Memory B cell (primary cell): ENCODE data around the gene CCDC86.

Experiments used
- ATAC-seq: fragments of 150-1000 bp; cut with Tn5 transposase; 2 replicates; pipeline ENCODE4 v1.10.0; 2021; ENCODE audit warnings: low read depth, mild to moderate bottlenecking, moderate library complexity
- DNase-seq, 2 donors: peaks; one replicate each; pipeline ENCODE4 v3.0.0; 2022; ENCODE audit warnings: low spot score in 2 of 2
- H3K27ac Mint-ChIP-seq: one replicate; pipeline ENCODE4 v1.8.0; 2022; ENCODE audit warnings: mild to moderate bottlenecking, moderate library complexity, mixed read lengths
- H3K27me3 Mint-ChIP-seq: one replicate; pipeline ENCODE4 v1.8.0; 2022; ENCODE audit warnings: mixed read lengths
- H3K36me3 Mint-ChIP-seq: one replicate; pipeline ENCODE4 v1.8.0; 2022; ENCODE audit warnings: mild to moderate bottlenecking, mixed read lengths
- H3K4me1 Mint-ChIP-seq: one replicate; pipeline ENCODE4 v1.8.0; 2022; ENCODE audit warnings: mixed read lengths
- H3K4me3 Mint-ChIP-seq: one replicate; pipeline ENCODE4 v1.8.0; 2022; ENCODE audit warnings: mild to moderate bottlenecking, moderate library complexity, mixed read lengths
- H3K9me3 Mint-ChIP-seq: one replicate; pipeline ENCODE4 v1.8.0; 2022; ENCODE audit warnings: mixed read lengths

The CCDC86 gene

GRCh38 chr11:60875366-60876167 lies 33.7 kb downstream of the CCDC86 start:
- Mint-ChIP-seq H3K9me3 (no peaks in the 10 kb centered on the region), H3K4me1 (peaks cover 2% of the 10 kb centered on the region), H3K4me3 (no peak overlapping the region), H3K27ac (no peak overlapping the region), H3K27me3 (no peaks in the 10 kb centered on the region), H3K36me3 (peaks cover 6% of the 10 kb centered on the region)
- DNase-seq, result no peak
- no peak for ATAC-seq

- Mint-ChIP-seq H3K36me3 (peaks cover 8% of the 10 kb centered on the region), H3K4me3 (no peak overlapping the region), H3K4me1 (peaks cover 2% of the 10 kb centered on the region), H3K9me3 (no peaks in the 10 kb centered on the region), H3K27me3 (no peaks in the 10 kb centered on the region), H3K27ac (no peak overlapping the region)
- DNase-seq, result no peak
- no peak for ATAC-seq
Observed at GRCh38 chr11:60876168-60876485, 34.2 kb downstream of the CCDC86 start.

- Mint-ChIP-seq H3K27ac (no peak overlapping the region), H3K27me3 (no peaks in the 10 kb centered on the region), H3K4me1 (peaks cover 2% of the 10 kb centered on the region), H3K36me3 (peaks cover 21% of the 10 kb centered on the region), H3K4me3 (no peak overlapping the region), H3K9me3 (no peaks in the 10 kb centered on the region)
- ATAC-seq (no peak), DNase-seq (no peak)
Observed at GRCh38 chr11:60878245-60879101, 36.6 kb downstream of the CCDC86 start.

GRCh38 chr11:60879104-60879503 lies 37.2 kb downstream of the CCDC86 start:
- H3K27me3 Mint-ChIP-seq, result no peaks in the 10 kb centered on the region
- no peak for ATAC-seq
- H3K36me3 Mint-ChIP-seq, result peaks cover 25% of the 10 kb centered on the region

GRCh38 chr11:60879971-60880588 lies 38.2 kb downstream of the CCDC86 start:
- Mint-ChIP-seq H3K27ac (no peak overlapping the region), H3K4me1 (peaks cover 5% of the 10 kb centered on the region), H3K27me3 (no peaks in the 10 kb centered on the region), H3K4me3 (no peak overlapping the region), H3K36me3 (peaks cover 26% of the 10 kb centered on the region), H3K9me3 (no peaks in the 10 kb centered on the region)
- ATAC-seq (no peak), DNase-seq (no peak)

More at GRCh38 chr11:60879104-60879503, 37.2 kb downstream of the CCDC86 start:
- Mint-ChIP-seq H3K4me3 (no peak overlapping the region), H3K27ac (no peak overlapping the region), H3K9me3 (no peaks in the 10 kb centered on the region), H3K4me1 (peaks cover 4% of the 10 kb centered on the region)
- DNase-seq, result no peak

- DNase-seq (no peak), ATAC-seq (no peak)
- H3K4me3 Mint-ChIP-seq, result no peak overlapping the region
- H3K36me3 Mint-ChIP-seq, result peaks cover 26% of the 10 kb centered on the region
- no peaks in the 10 kb centered on the region for H3K27me3 Mint-ChIP-seq
- H3K4me1 Mint-ChIP-seq, result peaks cover 7% of the 10 kb centered on the region
- no peaks in the 10 kb centered on the region for H3K9me3 Mint-ChIP-seq
- no peak overlapping the region for H3K27ac Mint-ChIP-seq
Observed at GRCh38 chr11:60880643-60881282, 38.9 kb downstream of the CCDC86 start.

GRCh38 chr11:60887556-60887955 lies 45.6 kb downstream of the CCDC86 start:
- peak overlapping the region; percentile 17 for H3K27ac Mint-ChIP-seq
- ATAC-seq, result peak; percentile 53
- H3K9me3 Mint-ChIP-seq, result no peaks in the 10 kb centered on the region
- peaks cover 7% of the 10 kb centered on the region for H3K4me1 Mint-ChIP-seq
- H3K4me3 Mint-ChIP-seq, result no peak overlapping the region
- DNase-seq, result no peak
- H3K27me3 Mint-ChIP-seq, result no peaks in the 10 kb centered on the region
- peaks cover 20% of the 10 kb centered on the region for H3K36me3 Mint-ChIP-seq

- Mint-ChIP-seq H3K27ac (peak overlapping the region; percentile 8), H3K4me3 (no peak overlapping the region), H3K27me3 (no peaks in the 10 kb centered on the region), H3K36me3 (peaks cover 19% of the 10 kb centered on the region), H3K4me1 (peaks cover 4% of the 10 kb centered on the region), H3K9me3 (no peaks in the 10 kb centered on the region)
- ATAC-seq, result no peak
- no peak for DNase-seq
Observed at GRCh38 chr11:60889869-60890311, 48.0 kb downstream of the CCDC86 start.

GRCh38 chr11:60890696-60891095 lies 48.8 kb downstream of the CCDC86 start:
- DNase-seq (no peak), ATAC-seq (no peak)
- H3K36me3 Mint-ChIP-seq, result peaks cover 25% of the 10 kb centered on the region
- no peaks in the 10 kb centered on the region for H3K27me3 Mint-ChIP-seq
- H3K27ac Mint-ChIP-seq, result no peak overlapping the region
- no peaks in the 10 kb centered on the region for H3K4me1 Mint-ChIP-seq
- H3K4me3 Mint-ChIP-seq, result no peak overlapping the region
- no peaks in the 10 kb centered on the region for H3K9me3 Mint-ChIP-seq

GRCh38 chr11:60891103-60891741 lies 49.3 kb downstream of the CCDC86 start:
- DNase-seq (no peak), ATAC-seq (no peak)
- H3K9me3 Mint-ChIP-seq, result no peaks in the 10 kb centered on the region
- H3K4me1 Mint-ChIP-seq, result no peaks in the 10 kb centered on the region
- H3K27ac Mint-ChIP-seq, result no peak overlapping the region
- no peaks in the 10 kb centered on the region for H3K27me3 Mint-ChIP-seq
- H3K36me3 Mint-ChIP-seq, result peaks cover 28% of the 10 kb centered on the region
- no peak overlapping the region for H3K4me3 Mint-ChIP-seq

- peaks cover 39% of the 10 kb centered on the region for H3K36me3 Mint-ChIP-seq
- H3K27me3 Mint-ChIP-seq, result no peaks in the 10 kb centered on the region
- H3K4me1 Mint-ChIP-seq, result peaks cover 6% of the 10 kb centered on the region
- H3K27ac Mint-ChIP-seq, result no peak overlapping the region
- no peak overlapping the region for H3K4me3 Mint-ChIP-seq
- no peak for DNase-seq
- ATAC-seq, result no peak
- H3K9me3 Mint-ChIP-seq, result no peaks in the 10 kb centered on the region
Observed at GRCh38 chr11:60895687-60896086, 53.8 kb downstream of the CCDC86 start.

- peaks cover 37% of the 10 kb centered on the region for H3K36me3 Mint-ChIP-seq
Observed at GRCh38 chr11:60897496-60897895, 55.6 kb downstream of the CCDC86 start.

GRCh38 chr11:60899046-60899936 lies 57.4 kb downstream of the CCDC86 start:
- peak; percentile 39 to 46 for DNase-seq
- H3K27me3 Mint-ChIP-seq, result no peaks in the 10 kb centered on the region
- peak; percentile 95 for ATAC-seq
- H3K4me1 Mint-ChIP-seq, result peaks cover 12% of the 10 kb centered on the region
- H3K27ac Mint-ChIP-seq, result no peak overlapping the region
- H3K4me3 Mint-ChIP-seq, result no peak overlapping the region
- no peaks in the 10 kb centered on the region for H3K9me3 Mint-ChIP-seq
- H3K36me3 Mint-ChIP-seq, result peaks cover 36% of the 10 kb centered on the region

More at GRCh38 chr11:60897496-60897895, 55.6 kb downstream of the CCDC86 start:
- Mint-ChIP-seq H3K27ac (no peak overlapping the region), H3K4me3 (no peak overlapping the region), H3K9me3 (no peaks in the 10 kb centered on the region), H3K27me3 (no peaks in the 10 kb centered on the region), H3K4me1 (peaks cover 6% of the 10 kb centered on the region)
- no peak for DNase-seq
- no peak for ATAC-seq
